ENCODE data around the gene PRRC2C.
"Not testable (repeated sequence)": the region's sequence is repeated elsewhere in the genome, so short reads cannot be mapped to it uniquely, and the experiment has no call there.

DNA sequence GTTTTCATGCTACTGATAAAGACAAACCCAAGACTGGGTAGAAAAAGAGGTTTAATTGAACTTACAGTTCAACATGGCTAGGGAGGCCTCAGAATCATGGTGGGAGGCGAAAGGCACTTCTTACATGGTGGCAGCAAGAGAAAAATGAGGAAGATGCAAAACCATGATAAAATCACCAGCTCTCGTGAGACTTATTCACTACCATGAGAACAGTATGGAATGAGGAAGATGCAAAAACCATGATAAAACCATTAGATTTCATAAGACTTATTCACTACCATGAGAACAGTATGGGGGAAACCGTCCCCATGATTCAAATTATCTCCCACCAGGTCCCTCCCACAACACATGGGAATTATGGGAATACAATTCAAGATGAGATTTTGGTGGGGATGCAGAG, 45.1 kb upstream of the PRRC2C start:
- TF ChIP-seq, protein P1, sequence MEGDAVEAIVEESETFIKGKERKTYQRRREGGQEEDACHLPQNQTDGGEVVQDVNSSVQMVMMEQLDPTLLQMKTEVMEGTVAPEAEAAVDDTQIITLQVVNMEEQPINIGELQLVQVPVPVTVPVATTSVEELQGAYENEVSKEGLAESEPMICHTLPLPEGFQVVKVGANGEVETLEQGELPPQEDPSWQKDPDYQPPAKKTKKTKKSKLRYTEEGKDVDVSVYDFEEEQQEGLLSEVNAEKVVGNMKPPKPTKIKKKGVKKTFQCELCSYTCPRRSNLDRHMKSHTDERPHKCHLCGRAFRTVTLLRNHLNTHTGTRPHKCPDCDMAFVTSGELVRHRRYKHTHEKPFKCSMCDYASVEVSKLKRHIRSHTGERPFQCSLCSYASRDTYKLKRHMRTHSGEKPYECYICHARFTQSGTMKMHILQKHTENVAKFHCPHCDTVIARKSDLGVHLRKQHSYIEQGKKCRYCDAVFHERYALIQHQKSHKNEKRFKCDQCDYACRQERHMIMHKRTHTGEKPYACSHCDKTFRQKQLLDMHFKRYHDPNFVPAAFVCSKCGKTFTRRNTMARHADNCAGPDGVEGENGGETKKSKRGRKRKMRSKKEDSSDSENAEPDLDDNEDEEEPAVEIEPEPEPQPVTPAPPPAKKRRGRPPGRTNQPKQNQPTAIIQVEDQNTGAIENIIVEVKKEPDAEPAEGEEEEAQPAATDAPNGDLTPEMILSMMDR (IDR thresholded peaks at IDR 0.05) = not testable (repeated sequence)
- not testable (repeated sequence) for TF ChIP-seq POLR2A (IDR thresholded peaks at IDR 0.05)

All from testis (tissue), 2 donors.